Spleen (tissue), 11 donors: Measurements from ENCODE around the gene NCR3LG1. TPM values are rescaled to one million over a fixed set of nuclear protein-coding genes. Genes with fewer than 3 reads are reported as not detected.

ENCODE experiments used
- DNase-seq: peaks from one replicate; pipeline ENCODE4 v3.0.0-alpha.2; 2020
- H3K27ac ChIP-seq, 8 donors: fragments of 200-600 bp; sonication (generic) in 7 of 8; 1 replicate in 4 of 8; 2 replicates in 4 of 8; pipeline versions ENCODE4 v1.5.0 to v1.8.0; 2016 to 2021; ENCODE audit warnings: inconsistent platforms in 4 of 8, mild to moderate bottlenecking in 4 of 8, moderate library complexity in 1 of 8
- H3K27me3 ChIP-seq, 7 donors: fragments of 200-600 bp; sonication (generic) in 6 of 7; replicated peaks in 1 of 7; 1 replicate in 4 of 7; 2 replicates in 3 of 7; pipeline versions ENCODE4 v1.5.0 to v1.8.0; 2016 to 2021; ENCODE audit warnings: inconsistent platforms in 3 of 7, mild to moderate bottlenecking in 1 of 7
- H3K36me3 ChIP-seq, 6 donors: fragments of 200-600 bp; sonication (generic) in 5 of 6; 1 replicate in 4 of 6; 2 replicates in 2 of 6; pipeline versions ENCODE4 v1.5.0 to v1.8.0; 2016 to 2021; ENCODE audit warnings: inconsistent platforms in 2 of 6
- H3K4me1 ChIP-seq, 6 donors: fragments of 200-600 bp; sonication (generic) in 5 of 6; 1 replicate in 3 of 6; 2 replicates in 3 of 6; pipeline versions ENCODE4 v1.5.0 to v1.8.0; 2016 to 2021; ENCODE audit warnings: inconsistent platforms in 3 of 6
- H3K4me3 ChIP-seq, 8 donors: fragments of 200-600 bp; sonication (generic) in 7 of 8; 1 replicate in 4 of 8; 2 replicates in 4 of 8; pipeline versions ENCODE4 v1.5.0 to v1.8.0; 2016 to 2021; ENCODE audit warnings: inconsistent platforms in 4 of 8, mild to moderate bottlenecking in 4 of 8, moderate library complexity in 2 of 8
- H3K9me3 ChIP-seq, 8 donors: fragments of 200-600 bp; sonication (generic) in 7 of 8; 1 replicate in 4 of 8; 2 replicates in 4 of 8; pipeline versions ENCODE4 v1.5.0 to v1.8.0; 2016 to 2021; ENCODE audit warnings: inconsistent platforms in 4 of 8
- POLR2A ChIP-seq, 3 donors: fragments of 450-650 bp; IDR thresholded peaks; one replicate each; pipeline ENCODE4 v1.5.1; 2017; ENCODE audit warnings: antibody characterized with exemption in 3 of 3, mild to moderate bottlenecking in 1 of 3
- POLR2AphosphoS5 ChIP-seq, 3 donors: sonication (generic); formaldehyde crosslinking; IDR thresholded peaks; one replicate each; pipeline ENCODE4 v1.5.1; 2017; ENCODE audit warnings: antibody characterized with exemption in 3 of 3
- WGBS, 5 donors: extraction: QIAGEN DNeasy Blood & Tissue Kit in 3 of 5; methylation state at CpG; one replicate each; pipeline versions ENCODE4 v1.1.5 to v1.1.7; 2013 to 2018; 5-methylcytosine and 5-hydroxymethylcytosine counted together
- intact Hi-C: fragments of 100-400 bp; cut with DNase I; formaldehyde crosslinking; loops from one replicate; pipeline ENCODE4 v1.15.0; 2023; ENCODE audit warnings: low total_unique reads
- polyA plus RNA-seq, 3 donors: library from polyadenylated mRNA; stranded (reverse); fragments of 200-250 nt; gene quantifications; one replicate each; pipeline ENCODE4 v1.2.1, GENCODE V29; 2013
- total RNA-seq, 7 donors: library from RNA; depleted of rRNA in 3 of 7; stranded (reverse); fragments of >200 nt in 3 of 7; fragmentation: NEBNext Ultra II Directional in 4 of 7; extraction: Animal tissue kit (Norgen Biotek cat#: 25700) in 4 of 7; gene quantifications; one replicate each; pipeline versions ENCODE4 v1.1.0 to v1.2.1, GENCODE V29; 2016 to 2021
- TF ChIP-seq, protein P1 (sequence below), 11 experiments: fragments of 200-600 bp in 7 of 11; fragments of 450-650 bp in 4 of 11; sonication (generic) in 4 of 11; IDR thresholded peaks in 8 of 11; conservative IDR thresholded peaks in 3 of 11; 1 replicate in 7 of 11; 2 replicates in 4 of 11; pipeline versions ENCODE4 v1.4.0 to v1.8.0; 2016 to 2021; ENCODE audit warnings: antibody characterized with exemption in 11 of 11, inconsistent platforms in 4 of 11, mild to moderate bottlenecking in 1 of 11
- donor health status: healthy with polysubstance abuse.
- donor health status: DM: no; HTN: no; CAD: no; lungs with moderate emphysema.
- donor health status: DM: no; HTN: no; CAD: no.
- donor health status: Bipolar disorder and iron deficiency.
- donor health status: healthy.
- donor health status: DM: no; HTN: no; CAD: no.
- donor health status: DM: yes; HTN: yes; CAD: no.

Gene NCR3LG1
- total and polyA plus RNA-seq, 10 donors: 0.04 to 5.4 (median 1.8) TPM

DNA sequence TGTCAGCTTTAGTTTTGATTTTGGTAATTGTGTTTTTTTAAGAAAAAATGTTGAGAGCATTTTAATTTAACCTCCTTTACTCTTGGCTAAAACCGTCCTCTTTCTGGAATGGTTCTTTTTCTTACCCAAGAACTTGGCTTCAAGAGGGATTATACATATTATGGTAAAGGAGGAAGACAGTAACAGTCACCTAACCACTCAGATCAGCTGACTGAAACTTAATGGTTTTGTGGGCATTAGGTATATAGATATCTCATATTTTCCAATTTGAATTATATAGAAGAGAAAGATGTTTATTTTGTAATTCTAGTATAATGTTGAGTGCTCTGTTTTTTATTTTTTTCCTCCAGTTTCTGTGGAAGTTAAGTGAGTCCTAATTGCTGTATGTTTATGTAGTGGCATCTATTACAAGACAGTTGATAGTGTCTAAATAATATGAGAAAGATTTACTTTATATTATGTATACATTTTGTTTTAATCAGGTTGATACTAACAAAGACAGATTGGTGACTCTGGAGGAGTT is 36.6 kb upstream of the NCR3LG1 start:
- Histone ChIP-seq H3K27me3 (no peaks in the 10 kb centered on the region), H3K4me1 (no peaks in the 10 kb centered on the region), H3K27ac (no peak overlapping the region), H3K4me3 (no peak overlapping the region), H3K36me3 (peaks cover 0 to 98% (median 34%) of the 10 kb centered on the region in 6 donors), H3K9me3 (no peaks in the 10 kb centered on the region)
- intact Hi-C loops: no loop called here
- WGBS, 5 donors: 69 to 98% (median 79%) methylated on average over 1 of the region's 1 CpG
- DNase-seq: no peak
- TF ChIP-seq POLR2AphosphoS5 (IDR thresholded peaks at IDR 0.05) (no peak), POLR2A (IDR thresholded peaks at IDR 0.05) (no peak)
- TF ChIP-seq, protein P1, sequence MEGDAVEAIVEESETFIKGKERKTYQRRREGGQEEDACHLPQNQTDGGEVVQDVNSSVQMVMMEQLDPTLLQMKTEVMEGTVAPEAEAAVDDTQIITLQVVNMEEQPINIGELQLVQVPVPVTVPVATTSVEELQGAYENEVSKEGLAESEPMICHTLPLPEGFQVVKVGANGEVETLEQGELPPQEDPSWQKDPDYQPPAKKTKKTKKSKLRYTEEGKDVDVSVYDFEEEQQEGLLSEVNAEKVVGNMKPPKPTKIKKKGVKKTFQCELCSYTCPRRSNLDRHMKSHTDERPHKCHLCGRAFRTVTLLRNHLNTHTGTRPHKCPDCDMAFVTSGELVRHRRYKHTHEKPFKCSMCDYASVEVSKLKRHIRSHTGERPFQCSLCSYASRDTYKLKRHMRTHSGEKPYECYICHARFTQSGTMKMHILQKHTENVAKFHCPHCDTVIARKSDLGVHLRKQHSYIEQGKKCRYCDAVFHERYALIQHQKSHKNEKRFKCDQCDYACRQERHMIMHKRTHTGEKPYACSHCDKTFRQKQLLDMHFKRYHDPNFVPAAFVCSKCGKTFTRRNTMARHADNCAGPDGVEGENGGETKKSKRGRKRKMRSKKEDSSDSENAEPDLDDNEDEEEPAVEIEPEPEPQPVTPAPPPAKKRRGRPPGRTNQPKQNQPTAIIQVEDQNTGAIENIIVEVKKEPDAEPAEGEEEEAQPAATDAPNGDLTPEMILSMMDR (IDR thresholded peaks at IDR 0.05 in 8 of 11, conservative IDR thresholded peaks at IDR 0.05 in 3 of 11): no peak

DNA sequence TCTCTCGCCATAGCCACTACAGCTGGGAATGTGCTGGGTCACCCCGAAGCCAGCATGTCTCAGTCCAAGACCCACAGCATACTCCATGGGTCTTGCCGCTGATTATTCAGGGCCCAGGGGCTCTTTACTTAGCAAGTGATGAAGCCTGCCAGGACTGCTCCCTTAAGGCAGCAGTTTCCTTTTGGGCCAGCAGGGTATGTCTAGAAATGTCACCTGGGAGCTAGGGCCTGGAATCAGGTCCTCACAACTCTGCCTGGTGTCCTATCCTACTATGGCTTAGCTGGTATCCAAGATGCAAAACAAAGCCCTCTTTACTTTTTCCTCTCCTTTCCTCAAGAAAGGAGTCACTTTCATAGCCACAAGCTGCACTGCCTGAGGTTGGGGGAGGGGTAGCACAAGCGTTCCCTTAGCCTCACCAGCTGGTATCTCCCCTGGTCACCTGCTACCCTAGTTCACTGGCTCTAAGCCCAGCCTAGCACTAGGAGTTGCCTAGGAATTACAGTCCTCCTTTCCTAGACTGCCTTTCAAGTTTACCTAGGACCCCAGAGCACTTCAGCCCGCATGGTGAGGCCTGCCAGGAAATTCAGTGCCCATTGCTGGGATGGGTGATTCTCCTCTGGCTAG is 22.6 kb upstream of the NCR3LG1 start:
- peaks cover 0 to 89% (median 21%) of the 10 kb centered on the region in 6 donors for H3K36me3 ChIP-seq
- no peaks in the 10 kb centered on the region for H3K9me3 ChIP-seq
- no peak overlapping the region for H3K27ac ChIP-seq
- no peak for DNase-seq
- 96 to 98% (median 97%) methylated on average over 4 to 5 of the region's 5 CpGs for WGBS, 5 donors
- intact Hi-C loops: no loop called here
- TF ChIP-seq, protein P1 (IDR thresholded peaks at IDR 0.05 in 8 of 11, conservative IDR thresholded peaks at IDR 0.05 in 3 of 11): no peak
- TF ChIP-seq POLR2A (IDR thresholded peaks at IDR 0.05): no peak
- no peak for TF ChIP-seq POLR2AphosphoS5 (IDR thresholded peaks at IDR 0.05)
- no peaks in the 10 kb centered on the region for H3K27me3 ChIP-seq
- no peak overlapping the region for H3K4me3 ChIP-seq
- no peaks in the 10 kb centered on the region for H3K4me1 ChIP-seq

DNA sequence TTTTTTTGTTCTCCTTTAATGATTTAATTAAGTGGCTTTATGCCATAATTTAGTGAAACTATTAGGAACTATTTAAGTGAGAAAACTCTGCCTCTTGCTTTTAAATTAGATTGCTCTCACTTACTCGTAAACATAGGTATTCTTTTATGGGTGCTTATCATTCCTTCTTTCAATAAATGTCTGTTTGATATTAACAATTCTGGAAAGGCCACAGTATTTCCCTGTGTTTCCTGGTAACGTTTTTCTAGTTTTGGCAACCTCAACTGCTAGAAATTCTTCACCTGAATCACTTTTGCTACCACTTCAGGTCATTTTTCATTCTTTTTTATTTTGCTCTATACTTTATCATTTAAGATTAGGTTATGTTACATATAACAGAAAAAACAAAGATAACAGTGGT is 19.9 kb upstream of the NCR3LG1 start:
- intact Hi-C loops: no loop called here
- Histone ChIP-seq H3K36me3 (peaks cover 0 to 82% (median 21%) of the 10 kb centered on the region in 6 donors), H3K4me1 (no peaks in the 10 kb centered on the region), H3K9me3 (no peaks in the 10 kb centered on the region), H3K27me3 (no peaks in the 10 kb centered on the region), H3K27ac (no peak overlapping the region), H3K4me3 (no peak overlapping the region)
- TF ChIP-seq, protein P1 (IDR thresholded peaks at IDR 0.05 in 8 of 11, conservative IDR thresholded peaks at IDR 0.05 in 3 of 11): no peak
- TF ChIP-seq POLR2A (IDR thresholded peaks at IDR 0.05) (no peak), POLR2AphosphoS5 (IDR thresholded peaks at IDR 0.05) (no peak)
- 77 to 91% (median 87%) methylated on average over 2 of the region's 2 CpGs for WGBS, 5 donors
- no peak for DNase-seq

DNA sequence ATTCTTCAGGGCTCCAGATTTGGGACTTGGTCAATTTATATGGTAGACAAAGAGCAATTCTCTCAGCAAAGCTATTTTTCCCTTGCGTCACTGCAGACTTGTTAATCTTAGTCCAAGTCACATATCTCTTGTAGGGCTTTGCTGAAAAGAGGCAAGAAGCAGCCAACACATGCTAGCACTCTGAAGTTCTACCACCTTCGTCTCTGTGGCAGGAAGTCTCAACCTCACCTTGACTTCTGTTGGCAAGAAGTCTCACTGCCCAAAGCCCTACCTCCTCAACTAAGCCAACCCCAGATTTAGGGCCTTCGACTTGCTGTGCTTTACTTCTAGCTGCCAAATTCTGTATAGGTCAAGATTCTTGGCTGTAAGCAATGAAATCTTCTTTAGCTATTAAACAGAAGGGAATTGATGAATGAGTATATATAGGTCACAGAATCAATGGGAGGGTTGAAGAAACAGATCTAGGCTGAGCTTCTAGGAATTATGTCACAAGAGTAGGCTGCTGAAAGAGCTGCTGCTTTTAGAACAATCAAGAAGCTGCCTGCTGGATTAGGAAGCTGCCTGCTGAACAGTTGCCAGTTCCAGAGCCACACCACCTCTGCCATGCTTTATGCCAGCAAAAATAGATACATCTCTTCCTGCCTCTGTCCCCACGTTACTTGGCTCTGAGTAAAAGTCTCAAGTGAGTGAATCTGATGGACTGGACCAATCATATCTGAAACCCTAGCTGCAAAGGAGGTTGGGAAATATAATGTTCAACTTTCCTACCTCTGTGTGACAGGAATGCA is 17.6 kb upstream of the NCR3LG1 start:
- peaks cover 0 to 70% (median 17%) of the 10 kb centered on the region in 6 donors for H3K36me3 ChIP-seq
- H3K4me3 ChIP-seq: no peak overlapping the region
- TF ChIP-seq POLR2AphosphoS5 (IDR thresholded peaks at IDR 0.05) (no peak), POLR2A (IDR thresholded peaks at IDR 0.05) (no peak)
- TF ChIP-seq, protein P1 (IDR thresholded peaks at IDR 0.05 in 8 of 11, conservative IDR thresholded peaks at IDR 0.05 in 3 of 11): no peak
- H3K4me1 ChIP-seq: no peaks in the 10 kb centered on the region
- no peaks in the 10 kb centered on the region for H3K9me3 ChIP-seq
- no peaks in the 10 kb centered on the region for H3K27me3 ChIP-seq
- no peak for DNase-seq
- no peak overlapping the region for H3K27ac ChIP-seq
- intact Hi-C loops: no loop called here
- WGBS, 5 donors: 79 to 83% (median 81%) methylated on average over 4 of the region's 4 CpGs
